ENCODE measurements around the gene RPL10A. TPM values are rescaled to one million over a fixed set of nuclear protein-coding genes. Genes with fewer than 3 reads are reported as not detected.

Gene RPL10A
- total RNA-seq, 2 donors from 2014 or later = 901 to 914 TPM

DNA sequence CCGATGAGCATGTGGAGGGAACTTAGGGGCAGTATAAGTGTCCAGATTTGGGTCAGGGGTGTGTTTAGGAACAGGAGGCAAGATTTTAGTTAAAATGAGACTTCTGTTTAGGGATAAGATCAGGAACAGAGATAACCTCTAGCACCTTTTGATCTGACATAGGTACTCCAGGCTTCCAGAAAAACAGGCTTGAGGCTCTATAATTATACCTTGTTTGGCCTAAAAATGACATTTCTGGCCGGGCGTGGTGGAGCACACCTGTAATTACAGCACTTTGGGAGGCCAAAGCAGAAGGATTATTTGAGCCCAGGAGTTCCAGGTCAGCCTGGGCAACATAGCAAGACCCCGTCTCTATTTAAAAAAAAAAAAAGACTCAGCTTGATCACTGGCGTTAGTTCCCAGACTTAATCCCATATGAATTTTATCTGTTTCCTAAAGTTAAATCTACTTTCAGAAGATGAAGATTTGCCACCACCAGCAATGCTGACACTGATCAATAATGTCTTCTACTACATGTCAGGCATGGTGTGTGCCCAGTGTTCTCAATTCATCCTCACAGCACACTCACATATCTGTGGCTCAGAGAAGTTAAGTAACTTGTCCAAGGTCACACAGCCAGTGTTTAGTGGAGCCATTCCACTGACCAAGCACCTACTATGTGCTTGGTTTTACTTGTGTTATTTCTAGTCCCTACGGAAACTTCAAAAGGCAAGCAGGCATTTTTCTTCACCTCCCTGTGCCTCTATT, 50.5 kb downstream of the RPL10A start:
- no peak for ATAC-seq
- intact Hi-C loops (cut with DNase I, micrococcal nuclease) = no loop called here

DNA sequence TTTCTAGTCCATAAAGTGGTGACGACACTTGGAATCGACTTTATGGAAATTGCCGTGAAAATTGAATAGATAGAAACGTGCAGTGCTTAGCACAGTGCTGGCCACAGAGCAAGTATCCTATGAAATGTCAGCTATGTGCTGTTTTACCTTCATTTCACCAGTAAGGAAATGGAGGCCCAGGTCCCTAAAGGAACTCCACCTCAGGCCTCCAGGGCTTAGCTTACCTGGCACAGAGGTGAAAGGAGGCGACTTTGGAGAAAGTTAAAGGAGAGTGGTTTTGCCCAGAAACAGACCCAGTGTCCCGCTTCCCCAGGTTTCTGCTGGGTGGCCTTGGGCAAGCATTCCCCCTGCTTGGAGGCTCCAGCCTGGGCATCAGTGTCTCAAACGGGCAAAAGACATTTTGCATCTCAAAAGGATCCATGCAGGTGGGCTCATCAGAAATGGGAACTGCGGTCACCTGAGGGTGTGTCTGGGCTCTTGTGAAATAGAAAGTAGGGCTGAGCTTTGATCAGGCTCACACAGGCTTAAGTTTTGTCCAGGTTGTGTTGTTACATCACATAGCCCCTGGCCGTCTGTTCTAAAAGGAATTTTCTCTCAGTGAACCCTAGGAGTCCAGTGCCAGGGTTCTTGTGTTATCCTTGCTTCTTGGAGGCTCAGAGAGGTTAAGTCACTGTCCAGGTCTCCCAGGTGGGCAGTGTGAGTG, 51.3 kb downstream of the RPL10A start:
- intact Hi-C loops (cut with DNase I, micrococcal nuclease) = loop anchor here (10.0 kb wide), 2 partner anchors 55 to 215 kb away; partner anchors contain the start of gene ARMC12 (in 1 of the 2)
- no peak for DNase-seq
- no peak for ATAC-seq

More for the DNA sequence above, 50.5 kb downstream of the RPL10A start:
- DNase-seq = no peak

Small RNA genes within 50 kb of the gene (microRNA-seq; reads per million reads assigned to microRNA genes)
- gene MIR7111 = 0 to 1.1 reads per million in 2 donors

Other genes with a start within 250 kb of the RPL10A start
- 10 to 100 TPM; 29.1 to 33.5 TPM for gene ZNF76, start 208.7 kb upstream of the RPL10A start, total RNA-seq
- gene DEF6, start 170.6 kb upstream of the RPL10A start, total RNA-seq = 10 to 100 TPM; 10.3 to 10.5 TPM
- gene PPARD, start 125.8 kb upstream of the RPL10A start, total RNA-seq = 10 to 100 TPM; 36.0 to 68.0 TPM
- 1 to 10 TPM; 3.8 to 4.9 TPM for gene FANCE, start 16.1 kb upstream of the RPL10A start, total RNA-seq
- gene TEAD3, start 28.7 kb downstream of the RPL10A start, total RNA-seq = 10 to 100 TPM; 25.5 to 32.1 TPM
- not detected for gene TULP1, start 44.5 kb downstream of the RPL10A start, total RNA-seq
- gene FKBP5, start 220.5 kb downstream of the RPL10A start, total RNA-seq = 100 to 1,000 TPM in 1 of 2 donors, 10 to 100 TPM in 1; 40.3 to 252 TPM